HCT116 (cell line): ENCODE data around the gene FGD3. TPM values are rescaled to one million over a fixed set of nuclear protein-coding genes. Genes with fewer than 3 reads are reported as not detected.

ENCODE experiments used
- ATAC-seq: fragments of 200-7000 bp; cut with Tn5 transposase; 2 replicates; pipeline ENCODE4 v1.9.1; 2020; ENCODE audit warnings: mild to moderate bottlenecking, moderate library complexity
- BruUV-seq: library from RNA; stranded (reverse); fragments of 400-500 nt; replicated peaks from 2 replicates; lab custom pipeline; 2021; lab: Mats Ljungman, UMichigan
- CTCF ChIA-PET: fragments of 300-600 bp; sonication (Branson Sonifier 250); formaldehyde crosslinking; loops from one replicate; lab custom pipeline; 2021; ENCODE audit warnings: antibody characterized with exemption; lab: Charles Lee
- POLR2A ChIA-PET: fragments of 300-600, 350-600 bp; sonication (Branson Sonifier 250); formaldehyde crosslinking; loops from one replicate; lab custom pipeline; 2021; ENCODE audit warnings: antibody characterized with exemption; lab: Charles Lee
- RAD21 ChIA-PET, 2 experiments: fragments of 300-600 bp; sonication (Branson Sonifier 250); formaldehyde crosslinking; loops; one replicate each; lab custom pipeline; 2023; ENCODE audit warnings: low total read pairs in 2 of 2; ENCODE audit not compliant: uncharacterized antibody in 2 of 2, unreplicated experiment in 2 of 2, low non-redundant PET in 1 of 2; lab: Charles Lee
- DNase-seq: peaks from one replicate; pipeline ENCODE4 v3.0.0-alpha.2; 2010; ENCODE audit warnings: low read depth, low spot score
- H2AFZ ChIP-seq: fragments of 200-600 bp; shearing (Covaris generic), sonication (generic); 2 replicates; pipeline ENCODE4 v1.6.1; 2017; ENCODE audit warnings: low read depth, mixed run types, mixed read lengths, antibody characterized with exemption, low read length; ENCODE audit not compliant: poor library complexity, severe bottlenecking
- H3K27ac ChIP-seq: 2 replicates; pipeline ENCODE4 v1.5.1; 2012; ENCODE audit warnings: low read depth, low read length
- H3K27me3 ChIP-seq: fragments of 200-600 bp; sonication (generic); 2 replicates; pipeline ENCODE4 v1.6.1; 2016; ENCODE audit warnings: mixed run types, low read length, mixed read lengths; ENCODE audit not compliant: insufficient read depth
- H3K36me3 ChIP-seq, 2 experiments: fragments of 200-500 bp in 1 of 2; fragments of 200-600 bp in 1 of 2; sonication (Bioruptor generic) in 1 of 2; sonication (generic) in 1 of 2; 2 replicates each; pipeline versions ENCODE4 v1.5.1 to v1.6.1; 2014 to 2016; ENCODE audit warnings: low read length in 2 of 2, inconsistent platforms in 1 of 2, mixed read lengths in 1 of 2, mixed run types in 1 of 2; ENCODE audit not compliant: insufficient read depth in 2 of 2, control insufficient read depth in 1 of 2
- H3K4me1 ChIP-seq, 2 experiments: fragments of 200-600 bp in 1 of 2; sonication (generic) in 1 of 2; 2 replicates each; pipeline versions ENCODE4 v1.5.1 to v1.6.1; 2012 to 2017; ENCODE audit warnings: low read length in 2 of 2, inconsistent platforms in 1 of 2, mild to moderate bottlenecking in 1 of 2, mixed read lengths in 1 of 2, mixed run types in 1 of 2, moderate library complexity in 1 of 2; ENCODE audit not compliant: insufficient read depth in 2 of 2, control insufficient read depth in 1 of 2
- H3K4me2 ChIP-seq: fragments of 200-600 bp; sonication (generic); 2 replicates; pipeline ENCODE4 v1.6.1; 2017; ENCODE audit warnings: mixed run types, low read length, mixed read lengths
- H3K4me3 ChIP-seq, 2 experiments: fragments of 200-600 bp in 1 of 2; sonication (generic) in 1 of 2; replicated peaks in 1 of 2; 2 replicates each; pipeline ENCODE4 v1.5.1; 2011 to 2016; ENCODE audit warnings: low read length in 2 of 2, control low read depth in 1 of 2, low read depth in 1 of 2, mild to moderate bottlenecking in 1 of 2, mixed read lengths in 1 of 2, mixed run types in 1 of 2
- H3K79me2 ChIP-seq: fragments of 200-600 bp; sonication (generic); 2 replicates; pipeline ENCODE4 v1.6.1; 2017; ENCODE audit warnings: mild to moderate bottlenecking, mixed run types, low read length, moderate library complexity, mixed read lengths; ENCODE audit not compliant: insufficient read depth
- H3K9ac ChIP-seq: fragments of 200-600 bp; sonication (generic); 2 replicates; pipeline ENCODE4 v1.6.1; 2016; ENCODE audit warnings: low read length, mixed read lengths
- H3K9me2 ChIP-seq: fragments of 200-600 bp; sonication (generic), shearing (Covaris generic); 2 replicates; pipeline ENCODE4 v1.6.1; 2017; ENCODE audit warnings: mixed run types, mild to moderate bottlenecking, moderate library complexity; ENCODE audit not compliant: insufficient read depth
- H3K9me3 ChIP-seq, 2 experiments: fragments of 200-500 bp in 1 of 2; fragments of 200-600 bp in 1 of 2; sonication (Bioruptor generic) in 1 of 2; sonication (generic) in 1 of 2; 2 replicates each; pipeline ENCODE4 v1.6.1; 2014 to 2017; ENCODE audit warnings: low read length in 2 of 2, mixed read lengths in 2 of 2, inconsistent platforms in 1 of 2, low read depth in 1 of 2, mild to moderate bottlenecking in 1 of 2, mixed run types in 1 of 2, moderate library complexity in 1 of 2; ENCODE audit not compliant: control insufficient read depth in 1 of 2, insufficient read depth in 1 of 2
- H4K20me1 ChIP-seq: fragments of 200-600 bp; sonication (generic), shearing (Covaris generic); 2 replicates; pipeline ENCODE4 v1.6.1; 2017; ENCODE audit warnings: mixed run types, mild to moderate bottlenecking, moderate library complexity; ENCODE audit not compliant: insufficient read depth
- EGR1 ChIP-seq: IDR thresholded peaks from 2 replicates; pipeline ENCODE4 v1.6.1; 2012; ENCODE audit warnings: low read depth
- EZH2phosphoT487 ChIP-seq: fragments of 200-600 bp; IDR thresholded peaks from 2 replicates; pipeline ENCODE4 v1.6.1; 2018; ENCODE audit warnings: antibody characterized with exemption, borderline replicate concordance
- REST ChIP-seq: IDR thresholded peaks from 2 replicates; pipeline ENCODE4 v1.6.1; 2012; ENCODE audit warnings: low read depth
- TCF7L2 ChIP-seq: IDR thresholded peaks from 2 replicates; pipeline ENCODE4 v1.7.0; 2011; ENCODE audit warnings: borderline replicate concordance, inconsistent platforms; ENCODE audit not compliant: insufficient read depth, insufficient read length; ENCODE audit errors: extremely low read depth
- intact Hi-C: fragments of 100-400 bp; cut with micrococcal nuclease; formaldehyde crosslinking; loops from 2 replicates; pipeline ENCODE4 v1.10.0; 2022
- total RNA-seq: library from RNA; stranded (reverse); gene quantifications from one replicate; pipeline ENCODE4 v1.2.1, GENCODE V29; 2021; ENCODE audit not compliant: unreplicated experiment

The FGD3 gene
- total RNA-seq, 1 experiment from 2014 or later: 3.3 TPM

- intact Hi-C loops: loop anchor here (10.0 kb wide), 1 partner anchor 556 kb away; no protein-coding TSS in a partner anchor
- no peak for DNase-seq
- H3K9me3 ChIP-seq: no peaks in the 10 kb centered on the region
- no peak overlapping the region for H3K9ac ChIP-seq
- H3K27me3 ChIP-seq: no peaks in the 10 kb centered on the region
- RAD21 ChIA-PET: no interaction called here
- H2AFZ ChIP-seq: no peak overlapping the region
- no peak overlapping the region for H3K4me2 ChIP-seq
- H3K27ac ChIP-seq: no peak overlapping the region
- POLR2A ChIA-PET: no interaction called here
- no peak overlapping the region for H3K4me3 ChIP-seq
- BruUV-seq: no TSS peak
- TF ChIP-seq TCF7L2 (no peak), EGR1 (no peak), REST (no peak), EZH2phosphoT487 (no peak)
- TF ChIP-seq, all 23 proteins: peak for 0
- no peaks in the 10 kb centered on the region for H3K36me3 ChIP-seq
- no peaks in the 10 kb centered on the region for H4K20me1 ChIP-seq
- H3K9me2 ChIP-seq: no peaks in the 10 kb centered on the region
- H3K4me1 ChIP-seq: peaks cover 7 to 14% of the 10 kb centered on the region in 2 experiments; a peak in 3 of 4 replicates
- CTCF ChIA-PET: no interaction called here
- H3K79me2 ChIP-seq: no peaks in the 10 kb centered on the region
- ATAC-seq: no peak
These were observed 61.1 kb downstream of the FGD3 start for GRCh38 chr9:93008457-93008856.
